Effector memory CD4-positive, alpha-beta T cell (primary cell): ENCODE measurements around the gene C3orf49.

Experiments used
- DNase-seq, 3 donors: peaks; one replicate each; pipeline ENCODE4 v3.0.0-alpha.2; 2020
- H3K27ac ChIP-seq: 2 replicates; pipeline ENCODE4 v1.7.0; 2013; ENCODE audit warnings: mild to moderate bottlenecking, low read length, moderate library complexity; ENCODE audit not compliant: insufficient read depth, poor library complexity, severe bottlenecking
- H3K27me3 ChIP-seq: replicated peaks from 2 replicates; pipeline ENCODE4 v1.7.0; 2013; ENCODE audit warnings: mild to moderate bottlenecking, low read length; ENCODE audit not compliant: insufficient read depth, control insufficient read depth, poor library complexity, severe bottlenecking
- H3K36me3 ChIP-seq: 2 replicates; pipeline ENCODE4 v1.7.0; 2013; ENCODE audit warnings: mild to moderate bottlenecking, low read length, moderate library complexity; ENCODE audit not compliant: control insufficient read depth, insufficient read depth
- H3K4me1 ChIP-seq: 2 replicates; pipeline ENCODE4 v1.7.0; 2013; ENCODE audit warnings: low read length, mild to moderate bottlenecking; ENCODE audit not compliant: control insufficient read depth, insufficient read depth, poor library complexity, severe bottlenecking
- H3K4me3 ChIP-seq: 2 replicates; pipeline ENCODE4 v1.7.0; 2013; ENCODE audit warnings: low read length, low read depth, mild to moderate bottlenecking; ENCODE audit not compliant: insufficient read depth, poor library complexity, severe bottlenecking
- H3K9me3 ChIP-seq: 2 replicates; pipeline ENCODE4 v1.7.0; 2013; ENCODE audit warnings: mild to moderate bottlenecking, low read length, moderate library complexity; ENCODE audit not compliant: control insufficient read depth
- total RNA-seq, 3 donors: gene quantifications; one replicate each; lab custom pipeline; 2026; lab: John Stamatoyannopoulos, UW

The C3orf49 gene
- 0 reads per million in 3 donors for total RNA-seq

- no peaks in the 10 kb centered on the region for H3K36me3 ChIP-seq
- no peak for DNase-seq
- H3K4me1 ChIP-seq = no peaks in the 10 kb centered on the region
- H3K4me3 ChIP-seq = no peak within 1 kb of the TSS
- H3K27ac ChIP-seq = no peak within 1 kb of the TSS
- H3K27me3 ChIP-seq = no peaks in the 10 kb centered on the region
- no peaks in the 10 kb centered on the region for H3K9me3 ChIP-seq
Observed at GRCh38 chr3:63819151-63819398, at the start of gene C3orf49. Gene C3orf49 (plus strand): TSS chr3:63819299. CDS start chr3:63819472, 173 bp downstream.

GRCh38 chr3:63774781-63775180 is 44.3 kb upstream of the C3orf49 start:
- no peak for DNase-seq
- H3K9me3 ChIP-seq = no peaks in the 10 kb centered on the region
- H3K36me3 ChIP-seq = no peaks in the 10 kb centered on the region
- no peaks in the 10 kb centered on the region for H3K4me1 ChIP-seq
- H3K27me3 ChIP-seq = no peaks in the 10 kb centered on the region
- no peak overlapping the region for H3K4me3 ChIP-seq
- no peak overlapping the region for H3K27ac ChIP-seq

GRCh38 chr3:63779227-63779626 is 39.9 kb upstream of the C3orf49 start:
- no peak for DNase-seq
- no peaks in the 10 kb centered on the region for H3K4me1 ChIP-seq
- no peaks in the 10 kb centered on the region for H3K9me3 ChIP-seq
- no peak overlapping the region for H3K27ac ChIP-seq
- H3K36me3 ChIP-seq = no peaks in the 10 kb centered on the region
- H3K27me3 ChIP-seq = no peaks in the 10 kb centered on the region
- no peak overlapping the region for H3K4me3 ChIP-seq

GRCh38 chr3:63791974-63792373 is 27.1 kb upstream of the C3orf49 start:
- no peaks in the 10 kb centered on the region for H3K4me1 ChIP-seq
- H3K27me3 ChIP-seq = no peaks in the 10 kb centered on the region
- H3K27ac ChIP-seq = no peak overlapping the region
- no peaks in the 10 kb centered on the region for H3K9me3 ChIP-seq
- H3K4me3 ChIP-seq = no peak overlapping the region
- H3K36me3 ChIP-seq = no peaks in the 10 kb centered on the region
- DNase-seq = no peak

GRCh38 chr3:63795438-63795837 is 23.7 kb upstream of the C3orf49 start:
- H3K27ac ChIP-seq = no peak overlapping the region
- H3K27me3 ChIP-seq = no peaks in the 10 kb centered on the region
- H3K36me3 ChIP-seq = no peaks in the 10 kb centered on the region
- no peak overlapping the region for H3K4me3 ChIP-seq
- no peaks in the 10 kb centered on the region for H3K9me3 ChIP-seq
- H3K4me1 ChIP-seq = no peaks in the 10 kb centered on the region
- no peak for DNase-seq

- no peaks in the 10 kb centered on the region for H3K36me3 ChIP-seq
- no peak overlapping the region for H3K4me3 ChIP-seq
- no peak for DNase-seq
- no peaks in the 10 kb centered on the region for H3K4me1 ChIP-seq
- no peaks in the 10 kb centered on the region for H3K9me3 ChIP-seq
- H3K27ac ChIP-seq = no peak overlapping the region
- no peaks in the 10 kb centered on the region for H3K27me3 ChIP-seq
Observed at GRCh38 chr3:63798544-63798943, 20.6 kb upstream of the C3orf49 start.

- no peaks in the 10 kb centered on the region for H3K4me1 ChIP-seq
- H3K9me3 ChIP-seq = no peaks in the 10 kb centered on the region
Observed at GRCh38 chr3:63798949-63799348, 20.1 kb upstream of the C3orf49 start.

GRCh38 chr3:63800097-63800496 is 19.0 kb upstream of the C3orf49 start:
- no peaks in the 10 kb centered on the region for H3K27me3 ChIP-seq
- H3K9me3 ChIP-seq = no peaks in the 10 kb centered on the region
- H3K4me1 ChIP-seq = no peaks in the 10 kb centered on the region
- no peak for DNase-seq
- no peaks in the 10 kb centered on the region for H3K36me3 ChIP-seq
- no peak overlapping the region for H3K27ac ChIP-seq
- H3K4me3 ChIP-seq = no peak overlapping the region

More at GRCh38 chr3:63798949-63799348, 20.1 kb upstream of the C3orf49 start:
- no peak overlapping the region for H3K27ac ChIP-seq
- no peak overlapping the region for H3K4me3 ChIP-seq
- H3K36me3 ChIP-seq = no peaks in the 10 kb centered on the region
- no peaks in the 10 kb centered on the region for H3K27me3 ChIP-seq
- no peak for DNase-seq

GRCh38 chr3:63803911-63804310 is 15.2 kb upstream of the C3orf49 start:
- Histone ChIP-seq H3K4me3 (no peak overlapping the region), H3K9me3 (no peaks in the 10 kb centered on the region), H3K4me1 (no peaks in the 10 kb centered on the region), H3K27ac (no peak overlapping the region), H3K27me3 (no peaks in the 10 kb centered on the region), H3K36me3 (no peaks in the 10 kb centered on the region)
- no peak for DNase-seq

GRCh38 chr3:63807961-63808565 is 11.0 kb upstream of the C3orf49 start:
- Histone ChIP-seq H3K36me3 (no peaks in the 10 kb centered on the region), H3K27ac (no peak overlapping the region), H3K4me3 (no peak overlapping the region), H3K27me3 (no peaks in the 10 kb centered on the region), H3K9me3 (no peaks in the 10 kb centered on the region), H3K4me1 (no peaks in the 10 kb centered on the region)
- DNase-seq = no peak
